ENCODE measurements around the gene IPPK. TPM values are rescaled to one million over a fixed set of nuclear protein-coding genes. Genes with fewer than 3 reads are reported as not detected.

IPPK gene
- total RNA-seq, 1 donor from 2014 or later, result 15.2 TPM

DNA sequence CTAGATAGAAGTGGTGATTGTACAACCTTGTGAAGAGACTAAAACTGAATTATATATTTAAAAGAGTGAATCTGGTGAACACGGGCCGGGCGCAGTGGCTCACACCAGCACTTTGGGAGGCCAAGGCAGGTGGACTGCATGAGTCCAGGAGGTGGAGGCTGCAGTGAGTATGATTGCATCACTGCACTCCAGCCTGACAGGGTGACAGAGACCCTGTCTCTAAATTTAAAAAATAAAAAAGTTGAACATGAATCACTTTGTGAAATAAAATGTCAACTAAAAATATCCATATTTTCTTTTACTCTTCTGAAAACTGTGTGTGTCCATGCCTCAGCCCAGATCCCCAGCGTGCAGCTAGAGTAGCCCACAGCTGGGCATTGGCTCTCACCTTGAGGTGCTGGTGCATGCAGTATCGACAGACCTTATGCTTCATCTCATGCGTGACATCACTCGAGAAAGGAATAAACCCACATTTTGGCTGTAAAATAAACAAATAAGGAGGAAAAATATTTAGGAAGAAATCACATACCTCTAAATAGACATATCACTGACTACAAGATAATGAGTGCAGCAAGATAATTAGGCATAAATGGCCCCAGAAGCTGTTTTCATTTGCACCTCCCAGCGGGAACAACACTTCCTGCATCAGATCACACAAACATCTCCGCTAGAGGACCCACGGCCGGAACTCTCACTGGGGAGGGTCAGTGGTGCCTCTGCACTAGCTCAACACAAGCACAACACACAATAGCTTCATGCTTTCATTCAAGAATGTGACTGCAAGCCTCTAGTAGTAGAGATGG lies 22.1 kb downstream of the IPPK start:
- no peak overlapping the region for H3K4me3 ChIP-seq (ENCODE audit: low read depth, low read length)
- TF ChIP-seq, protein P1, sequence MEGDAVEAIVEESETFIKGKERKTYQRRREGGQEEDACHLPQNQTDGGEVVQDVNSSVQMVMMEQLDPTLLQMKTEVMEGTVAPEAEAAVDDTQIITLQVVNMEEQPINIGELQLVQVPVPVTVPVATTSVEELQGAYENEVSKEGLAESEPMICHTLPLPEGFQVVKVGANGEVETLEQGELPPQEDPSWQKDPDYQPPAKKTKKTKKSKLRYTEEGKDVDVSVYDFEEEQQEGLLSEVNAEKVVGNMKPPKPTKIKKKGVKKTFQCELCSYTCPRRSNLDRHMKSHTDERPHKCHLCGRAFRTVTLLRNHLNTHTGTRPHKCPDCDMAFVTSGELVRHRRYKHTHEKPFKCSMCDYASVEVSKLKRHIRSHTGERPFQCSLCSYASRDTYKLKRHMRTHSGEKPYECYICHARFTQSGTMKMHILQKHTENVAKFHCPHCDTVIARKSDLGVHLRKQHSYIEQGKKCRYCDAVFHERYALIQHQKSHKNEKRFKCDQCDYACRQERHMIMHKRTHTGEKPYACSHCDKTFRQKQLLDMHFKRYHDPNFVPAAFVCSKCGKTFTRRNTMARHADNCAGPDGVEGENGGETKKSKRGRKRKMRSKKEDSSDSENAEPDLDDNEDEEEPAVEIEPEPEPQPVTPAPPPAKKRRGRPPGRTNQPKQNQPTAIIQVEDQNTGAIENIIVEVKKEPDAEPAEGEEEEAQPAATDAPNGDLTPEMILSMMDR (conservative IDR thresholded peaks at IDR 0.05; ENCODE audit: low read depth, low read length), result no peak
- DNase-seq (ENCODE audit: low read depth), result no peak

DNA sequence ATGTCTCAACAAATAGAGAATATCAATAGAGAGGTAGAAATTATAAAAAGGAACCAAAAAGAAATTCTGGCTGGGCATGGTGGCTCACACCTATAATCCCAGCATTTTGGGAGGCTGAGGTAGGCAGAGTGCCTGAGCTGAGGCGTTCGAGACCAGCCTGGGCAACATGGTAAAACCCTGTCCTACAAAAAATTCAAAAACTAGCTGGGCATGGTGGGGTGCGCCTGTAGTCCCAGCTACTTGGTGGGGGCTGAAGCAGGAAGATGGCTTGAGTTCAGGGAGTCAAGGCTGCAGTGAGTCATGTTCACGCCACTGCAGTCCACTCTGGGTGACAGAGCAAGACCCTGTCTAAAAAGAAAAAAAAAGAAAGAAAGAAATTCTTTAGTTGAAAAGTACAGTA lies 24.9 kb downstream of the IPPK start:
- H3K4me3 ChIP-seq (ENCODE audit: low read depth, low read length), result no peak overlapping the region
- no peak for DNase-seq (ENCODE audit: low read depth)
- TF ChIP-seq, protein P1 (conservative IDR thresholded peaks at IDR 0.05; ENCODE audit: low read depth, low read length), result no peak

DNA sequence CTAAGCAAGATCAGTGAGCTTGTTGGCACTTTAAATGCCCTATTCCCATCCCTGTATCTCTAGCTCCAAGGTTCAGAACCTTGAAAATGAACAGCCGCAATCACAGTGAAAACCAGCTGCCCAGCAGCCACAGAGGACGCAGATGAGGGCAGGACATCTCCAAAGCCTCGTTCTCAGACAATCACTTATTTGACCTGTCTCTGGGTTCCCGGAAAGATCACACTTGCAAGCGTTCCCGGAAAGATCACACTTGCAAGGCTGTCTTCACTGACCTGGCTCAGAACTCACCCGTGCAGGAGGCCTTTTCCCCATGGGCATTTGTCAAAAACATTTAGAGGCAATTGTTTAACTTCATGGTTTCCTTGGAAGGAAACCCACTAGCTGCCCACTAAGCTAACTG lies 25.7 kb downstream of the IPPK start:
- H3K4me3 ChIP-seq (ENCODE audit: low read depth, low read length), result no peak overlapping the region

GRCh38 chr9:92642564-92642963 lies 27.4 kb downstream of the IPPK start:
- no peak overlapping the region for H3K4me3 ChIP-seq (ENCODE audit: low read depth, low read length)
- no peak for DNase-seq (ENCODE audit: low read depth)
- TF ChIP-seq, protein P1 (conservative IDR thresholded peaks at IDR 0.05; ENCODE audit: low read depth, low read length), result no peak

More for the DNA sequence above, 25.7 kb downstream of the IPPK start:
- no peak for DNase-seq (ENCODE audit: low read depth)
- TF ChIP-seq, protein P1 (conservative IDR thresholded peaks at IDR 0.05; ENCODE audit: low read depth, low read length), result no peak

DNA sequence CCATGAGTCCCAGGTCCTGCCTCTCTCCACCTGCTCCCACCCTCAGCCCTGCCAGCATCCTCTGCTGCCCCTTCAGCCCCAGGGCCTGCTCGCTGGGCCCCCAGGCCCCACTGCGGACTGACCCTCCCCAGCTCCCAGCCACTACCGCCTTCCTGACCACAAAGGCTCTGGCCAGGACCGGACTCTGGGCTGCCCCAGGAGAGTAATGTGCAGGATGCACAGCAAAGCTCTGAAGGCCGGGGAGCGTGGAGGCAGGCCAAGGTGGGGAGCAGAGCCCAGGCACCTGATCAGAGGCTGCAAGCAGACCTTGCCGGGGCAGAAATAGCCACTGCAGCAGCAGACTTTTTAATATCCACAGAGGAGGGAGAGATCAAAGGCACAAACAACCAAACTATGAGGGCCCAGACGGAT lies 27.9 kb downstream of the IPPK start:
- TF ChIP-seq, protein P1 (conservative IDR thresholded peaks at IDR 0.05; ENCODE audit: low read depth, low read length), result no peak
- H3K4me3 ChIP-seq (ENCODE audit: low read depth, low read length), result no peak overlapping the region

GRCh38 chr9:92641092-92641809 lies 28.7 kb downstream of the IPPK start:
- TF ChIP-seq, protein P1 (conservative IDR thresholded peaks at IDR 0.05; ENCODE audit: low read depth, low read length), result no peak
- H3K4me3 ChIP-seq (ENCODE audit: low read depth, low read length), result no peak overlapping the region
- no peak for DNase-seq (ENCODE audit: low read depth)

More for the DNA sequence above, 27.9 kb downstream of the IPPK start:
- no peak for DNase-seq (ENCODE audit: low read depth)
